MCF 10A (cell line): ENCODE measurements around the gene MEGF8. TPM values are rescaled to one million over a fixed set of nuclear protein-coding genes. Genes with fewer than 3 reads are reported as not detected.

Source experiments
- BruUV-seq: library from RNA; stranded (reverse); fragments of 400-500 nt; replicated peaks from 2 replicates; lab custom pipeline; 2021; lab: Mats Ljungman, UMichigan
- CTCF ChIA-PET: fragments of 300-600 bp; sonication (Branson Sonifier 250); formaldehyde crosslinking; extraction: SDS; loops from one replicate; lab custom pipeline; 2021; ENCODE audit warnings: antibody characterized with exemption, inconsistent platforms; lab: Yijun Ruan, JAX
- POLR2A ChIA-PET: fragments of 300-600, 350-650 bp; sonication (Branson Sonifier 250); formaldehyde crosslinking; extraction: SDS; loops from one replicate; lab custom pipeline; 2020; ENCODE audit warnings: antibody characterized with exemption, inconsistent platforms; lab: Yijun Ruan, JAX
- DNase-seq: peaks from one replicate; pipeline ENCODE4 v3.0.0-alpha.2; 2018; ENCODE audit not compliant: unreplicated experiment
- H3K27ac Mint-ChIP-seq: one replicate; pipeline ENCODE4 v1.8.0; 2022; ENCODE audit warnings: mild to moderate bottlenecking, low read depth, mixed read lengths; ENCODE audit not compliant: unreplicated experiment
- H3K27me3 Mint-ChIP-seq: one replicate; pipeline ENCODE4 v1.8.0; 2022; ENCODE audit warnings: mixed read lengths; ENCODE audit not compliant: insufficient read depth, unreplicated experiment
- H3K36me3 Mint-ChIP-seq: one replicate; pipeline ENCODE4 v1.8.0; 2022; ENCODE audit warnings: mild to moderate bottlenecking, moderate library complexity, mixed read lengths; ENCODE audit not compliant: insufficient read depth, unreplicated experiment
- H3K4me1 Mint-ChIP-seq: one replicate; pipeline ENCODE4 v1.8.0; 2022; ENCODE audit warnings: mixed read lengths; ENCODE audit not compliant: insufficient read depth, unreplicated experiment
- H3K4me3 Mint-ChIP-seq: one replicate; pipeline ENCODE4 v1.8.0; 2022; ENCODE audit warnings: mild to moderate bottlenecking, moderate library complexity, mixed read lengths; ENCODE audit not compliant: unreplicated experiment
- H3K9me3 Mint-ChIP-seq: one replicate; pipeline ENCODE4 v1.8.0; 2022; ENCODE audit warnings: mixed read lengths; ENCODE audit not compliant: unreplicated experiment
- CTCF ChIP-seq: fragments of 200-600 bp; IDR thresholded peaks from one replicate; pipeline ENCODE4 v1.8.0; 2022; ENCODE audit warnings: antibody characterized with exemption, mild to moderate bottlenecking; ENCODE audit not compliant: unreplicated experiment
- intact Hi-C: fragments of 100-400 bp; cut with micrococcal nuclease; formaldehyde crosslinking; loops from 2 replicates; pipeline ENCODE4 v1.14.1; 2022
- total RNA-seq: library from RNA; stranded (reverse); gene quantifications from 2 replicates; pipeline ENCODE4 v1.2.3, GENCODE V29; 2022

The MEGF8 gene
- total RNA-seq, 1 experiment from 2014 or later: 13.0 TPM

GRCh38 chr19:42410371-42410770 lies 84.9 kb downstream of the MEGF8 start:
- Mint-ChIP-seq H3K27ac (no peak overlapping the region), H3K9me3 (no peaks in the 10 kb centered on the region), H3K4me1 (peaks cover 15% of the 10 kb centered on the region), H3K4me3 (no peak overlapping the region), H3K27me3 (no peaks in the 10 kb centered on the region), H3K36me3 (peaks cover 22% of the 10 kb centered on the region)
- ChIA-PET CTCF (interaction anchor here (0.6 to 0.9 kb wide), 2 partner anchors 10 to 164 kb away, joined by 3 to 7 read pairs; no protein-coding TSS in a partner anchor), POLR2A (no interaction called here)
- TF ChIP-seq CTCF: no peak
- intact Hi-C loops: no loop called here
- no peak for DNase-seq
- BruUV-seq: no TSS peak

GRCh38 chr19:42411581-42412178 lies 86.2 kb downstream of the MEGF8 start:
- Mint-ChIP-seq H3K4me3 (no peak overlapping the region), H3K27me3 (no peaks in the 10 kb centered on the region), H3K27ac (no peak overlapping the region), H3K36me3 (peaks cover 19% of the 10 kb centered on the region), H3K4me1 (peaks cover 15% of the 10 kb centered on the region), H3K9me3 (no peaks in the 10 kb centered on the region)
- CTCF ChIA-PET: interaction anchor here (0.6 to 1.9 kb wide), 6 partner anchors 8 to 1093 kb away, joined by 3 to 8 read pairs (median 4); no protein-coding TSS in a partner anchor
- no TSS peak for BruUV-seq
- TF ChIP-seq CTCF: no peak
- no peak for DNase-seq
- POLR2A ChIA-PET: interaction anchor here (0.6 to 1.2 kb wide), 5 partner anchors 11 to 539 kb away, joined by 3 to 6 read pairs (median 5); no protein-coding TSS in a partner anchor
- intact Hi-C loops: no loop called here

GRCh38 chr19:42412227-42412626 lies 86.8 kb downstream of the MEGF8 start:
- Mint-ChIP-seq H3K27me3 (no peaks in the 10 kb centered on the region), H3K4me1 (peaks cover 15% of the 10 kb centered on the region), H3K9me3 (no peaks in the 10 kb centered on the region), H3K36me3 (peaks cover 16% of the 10 kb centered on the region), H3K4me3 (no peak overlapping the region), H3K27ac (no peak overlapping the region)
- intact Hi-C loops: no loop called here
- ChIA-PET POLR2A (interaction anchor here (0.6 to 1.2 kb wide), 6 partner anchors 12 to 539 kb away, joined by 3 to 6 read pairs (median 4); no protein-coding TSS in a partner anchor), CTCF (interaction anchor here (0.9 to 1.9 kb wide), 5 partner anchors 8 to 279 kb away, joined by 3 to 8 read pairs (median 3); no protein-coding TSS in a partner anchor)
- DNase-seq: no peak
- no peak for TF ChIP-seq CTCF
- BruUV-seq: no TSS peak

- TF ChIP-seq CTCF: no peak
- CTCF ChIA-PET: interaction anchor here (0.7 to 1.9 kb wide), 5 partner anchors 7 to 280 kb away, joined by 3 to 8 read pairs (median 3); no protein-coding TSS in a partner anchor
- no peaks in the 10 kb centered on the region for H3K27me3 Mint-ChIP-seq
These were observed 87.2 kb downstream of the MEGF8 start for GRCh38 chr19:42412661-42413076.

More at GRCh38 chr19:42412661-42413076, 87.2 kb downstream of the MEGF8 start:
- BruUV-seq: no TSS peak
- intact Hi-C loops: no loop called here
- POLR2A ChIA-PET: interaction anchor here (0.9 to 1.2 kb wide), 4 partner anchors 11 to 540 kb away, joined by 3 to 6 read pairs (median 4); no protein-coding TSS in a partner anchor
- no peaks in the 10 kb centered on the region for H3K9me3 Mint-ChIP-seq
- DNase-seq: no peak
- peaks cover 15% of the 10 kb centered on the region for H3K4me1 Mint-ChIP-seq
- peaks cover 16% of the 10 kb centered on the region for H3K36me3 Mint-ChIP-seq
- no peak overlapping the region for H3K27ac Mint-ChIP-seq
- no peak overlapping the region for H3K4me3 Mint-ChIP-seq
